Inflammatory macrophage treated with lipopolysaccharide for 1 hour (primary cell): ENCODE data around the gene TANGO2.

Experiments
- DNase-seq, 2 donors: peaks; one replicate each; pipeline ENCODE4 v3.0.0-alpha.2; 2020 to 2022

Gene TANGO2

GRCh38 chr22:20020533-20021195 is at the start of gene TANGO2:
Gene TANGO2 (plus strand): TSS chr22:20021110. CDS start chr22:20036799, 15,689 bp downstream.
- peak; percentile 89 to 96 for DNase-seq

- no peak for DNase-seq
Measured at GRCh38 chr22:19971276-19972124, 49.4 kb upstream of the TANGO2 start.

- no peak for DNase-seq
Measured at GRCh38 chr22:19972251-19972650, 48.7 kb upstream of the TANGO2 start.

- no peak for DNase-seq
Measured at GRCh38 chr22:19972652-19973550, 48.0 kb upstream of the TANGO2 start.

- no peak for DNase-seq
Measured at GRCh38 chr22:19973551-19974267, 47.2 kb upstream of the TANGO2 start.

- peak in 1 of 2 donors; percentile 6 for DNase-seq
Measured at GRCh38 chr22:19974268-19974861, 46.5 kb upstream of the TANGO2 start.

- no peak for DNase-seq
Measured at GRCh38 chr22:19974935-19975706, 45.8 kb upstream of the TANGO2 start.

GRCh38 chr22:19975707-19976035 is 45.2 kb upstream of the TANGO2 start:
- no peak for DNase-seq

GRCh38 chr22:19976671-19977070 is 44.2 kb upstream of the TANGO2 start:
- no peak for DNase-seq

GRCh38 chr22:19977296-19978243 is 43.3 kb upstream of the TANGO2 start:
- no peak for DNase-seq

GRCh38 chr22:19978748-19979147 is 42.2 kb upstream of the TANGO2 start:
- DNase-seq, result no peak

- no peak for DNase-seq
Measured at GRCh38 chr22:19979712-19980493, 41.0 kb upstream of the TANGO2 start.

- DNase-seq, result no peak
Measured at GRCh38 chr22:19980766-19981165, 40.1 kb upstream of the TANGO2 start.

- no peak for DNase-seq
Measured at GRCh38 chr22:19981171-19981960, 39.5 kb upstream of the TANGO2 start.

GRCh38 chr22:19981961-19982920 is 38.7 kb upstream of the TANGO2 start:
- no peak for DNase-seq

GRCh38 chr22:19982991-19983578 is 37.8 kb upstream of the TANGO2 start:
- no peak for DNase-seq

- DNase-seq, result no peak
Measured at GRCh38 chr22:19983741-19984140, 37.2 kb upstream of the TANGO2 start.
